ENCODE results near the gene ENOX1.

ENOX1 gene

DNA sequence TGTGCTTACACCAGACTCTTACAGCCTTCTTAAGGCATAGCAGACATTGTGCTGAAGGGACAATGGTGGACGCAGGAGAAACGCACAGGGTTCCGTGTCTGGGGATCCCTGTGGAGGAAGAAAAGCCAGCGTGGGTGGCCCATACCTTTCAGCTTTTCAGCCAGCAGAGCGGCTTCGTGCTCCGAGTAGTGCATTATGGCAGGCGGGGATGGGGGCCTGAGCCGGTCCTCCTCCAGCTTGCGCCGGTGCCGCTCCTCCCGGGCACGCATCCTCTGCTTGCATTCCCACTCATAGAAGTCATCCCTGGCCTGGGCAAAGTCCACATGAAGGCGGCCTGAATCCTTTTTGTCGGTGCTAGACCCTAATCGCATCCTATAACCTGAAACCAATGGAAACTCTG is 431.0 kb downstream of the ENOX1 start:
- TF ChIP-seq, protein P1, sequence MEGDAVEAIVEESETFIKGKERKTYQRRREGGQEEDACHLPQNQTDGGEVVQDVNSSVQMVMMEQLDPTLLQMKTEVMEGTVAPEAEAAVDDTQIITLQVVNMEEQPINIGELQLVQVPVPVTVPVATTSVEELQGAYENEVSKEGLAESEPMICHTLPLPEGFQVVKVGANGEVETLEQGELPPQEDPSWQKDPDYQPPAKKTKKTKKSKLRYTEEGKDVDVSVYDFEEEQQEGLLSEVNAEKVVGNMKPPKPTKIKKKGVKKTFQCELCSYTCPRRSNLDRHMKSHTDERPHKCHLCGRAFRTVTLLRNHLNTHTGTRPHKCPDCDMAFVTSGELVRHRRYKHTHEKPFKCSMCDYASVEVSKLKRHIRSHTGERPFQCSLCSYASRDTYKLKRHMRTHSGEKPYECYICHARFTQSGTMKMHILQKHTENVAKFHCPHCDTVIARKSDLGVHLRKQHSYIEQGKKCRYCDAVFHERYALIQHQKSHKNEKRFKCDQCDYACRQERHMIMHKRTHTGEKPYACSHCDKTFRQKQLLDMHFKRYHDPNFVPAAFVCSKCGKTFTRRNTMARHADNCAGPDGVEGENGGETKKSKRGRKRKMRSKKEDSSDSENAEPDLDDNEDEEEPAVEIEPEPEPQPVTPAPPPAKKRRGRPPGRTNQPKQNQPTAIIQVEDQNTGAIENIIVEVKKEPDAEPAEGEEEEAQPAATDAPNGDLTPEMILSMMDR (IDR thresholded peaks at IDR 0.05): no peak

DNA sequence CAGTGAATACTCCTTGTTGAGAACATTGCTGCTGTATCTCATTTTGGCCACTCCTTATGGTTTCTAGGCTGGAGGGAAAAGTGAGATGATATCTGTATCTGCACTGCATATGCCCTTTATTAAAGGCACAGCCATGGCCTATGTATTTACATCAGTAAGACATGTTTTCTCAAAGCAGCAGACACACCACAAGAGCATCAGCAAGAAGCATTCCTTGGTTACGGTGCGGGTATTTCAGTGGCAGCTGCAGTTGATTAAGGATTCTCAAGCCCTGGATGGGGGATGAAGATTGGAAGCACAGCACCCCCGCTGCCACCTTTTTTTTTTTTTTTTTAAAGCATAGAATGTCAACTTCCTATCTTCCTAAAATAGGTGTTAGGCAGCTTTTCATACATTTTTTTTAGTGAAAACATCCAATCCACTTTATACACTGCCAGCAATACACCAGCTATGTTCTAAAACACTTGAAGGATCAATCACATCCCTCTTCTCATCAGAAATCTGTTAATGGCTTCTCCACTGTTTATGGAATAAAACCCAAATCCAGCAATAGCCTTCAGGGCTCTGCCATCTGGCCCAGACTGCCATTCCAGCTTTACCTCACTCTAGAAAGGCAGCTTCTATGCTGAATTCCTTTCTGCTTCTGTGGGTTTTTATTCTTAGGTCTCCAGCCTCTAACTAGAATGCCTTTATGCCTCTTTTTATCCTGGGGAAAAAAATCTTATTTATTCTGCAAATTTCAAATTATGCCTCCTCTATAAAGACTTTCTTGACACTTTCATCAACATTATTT is 432.4 kb downstream of the ENOX1 start:
- TF ChIP-seq, protein P1 (IDR thresholded peaks at IDR 0.05): no peak

DNA sequence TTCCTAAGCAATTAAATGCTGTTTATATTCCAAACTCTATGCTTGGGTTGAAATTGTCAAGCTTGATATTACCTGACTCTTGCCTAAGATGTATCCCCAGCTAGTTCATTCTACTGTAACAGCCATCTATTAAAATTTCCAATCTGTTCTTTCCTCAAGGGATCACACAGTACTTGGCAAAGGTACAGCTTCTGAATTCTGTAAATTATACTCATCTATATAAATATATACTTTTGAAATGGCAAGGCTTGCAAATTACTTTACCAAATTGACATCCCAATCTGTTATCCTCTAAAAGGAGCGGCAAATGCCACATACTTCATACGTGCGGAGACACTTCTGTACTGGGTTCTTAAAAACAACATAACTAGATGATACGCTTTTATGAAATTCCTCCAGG is 433.1 kb downstream of the ENOX1 start:
- TF ChIP-seq, protein P1 (IDR thresholded peaks at IDR 0.05): no peak

DNA sequence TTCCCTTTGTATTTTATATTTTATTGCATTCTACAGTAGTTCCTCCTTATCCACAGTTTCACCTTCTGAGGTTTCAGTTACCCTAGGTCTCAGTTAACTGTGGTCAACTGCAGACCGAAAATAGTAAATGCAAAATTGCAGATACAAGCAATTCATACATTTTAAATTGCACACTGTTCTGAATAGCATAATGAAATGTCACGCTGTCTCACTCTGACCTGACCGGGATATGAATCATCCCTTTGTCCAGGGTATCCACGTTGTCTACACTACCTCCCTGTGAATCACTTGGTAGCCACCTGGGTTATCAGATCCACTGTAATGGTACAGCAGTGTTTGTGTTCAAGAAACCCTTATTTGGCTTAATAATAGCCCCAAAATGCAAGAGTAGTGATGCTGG is 438.4 kb downstream of the ENOX1 start:
- TF ChIP-seq, protein P1 (IDR thresholded peaks at IDR 0.05): no peak

DNA sequence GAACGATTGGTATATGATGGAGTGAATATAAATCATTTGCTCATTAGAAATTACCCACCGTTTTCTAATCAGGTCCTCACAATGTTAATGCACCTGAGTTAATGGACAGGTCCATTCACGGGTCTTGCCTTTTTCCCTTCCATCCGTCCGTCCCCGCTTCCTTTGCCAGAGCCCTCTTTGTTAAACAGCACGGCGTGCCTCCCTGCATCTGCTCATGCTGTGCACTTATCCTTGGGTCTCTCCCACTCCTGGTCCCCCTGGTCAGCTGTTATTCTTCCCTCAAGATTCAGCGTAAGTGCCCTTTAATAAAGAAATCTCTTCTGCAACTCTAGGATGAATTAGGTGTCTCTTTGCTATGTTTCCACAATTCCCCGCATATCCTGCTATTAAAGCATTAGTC is 438.9 kb downstream of the ENOX1 start:
- TF ChIP-seq, protein P1 (IDR thresholded peaks at IDR 0.05): no peak

DNA sequence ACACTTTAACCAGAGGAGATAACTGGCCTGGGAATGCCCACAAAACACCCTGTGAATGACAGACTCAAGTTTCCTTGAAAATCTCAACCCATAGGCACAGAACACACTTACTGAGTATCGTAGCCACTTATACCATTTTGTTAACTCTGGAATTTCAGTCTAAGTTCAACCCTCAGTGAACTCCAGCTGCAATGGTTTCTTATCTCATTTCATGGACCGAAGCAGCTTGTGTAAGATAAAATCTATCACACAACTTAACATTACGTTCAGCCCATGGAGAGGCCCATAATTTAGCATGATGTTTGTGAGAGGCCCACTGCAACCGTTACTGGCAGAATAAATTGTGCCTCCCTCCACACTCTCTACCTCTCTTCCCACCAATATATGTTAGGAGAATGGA is 440.3 kb downstream of the ENOX1 start:
- TF ChIP-seq, protein P1 (IDR thresholded peaks at IDR 0.05): no peak

DNA sequence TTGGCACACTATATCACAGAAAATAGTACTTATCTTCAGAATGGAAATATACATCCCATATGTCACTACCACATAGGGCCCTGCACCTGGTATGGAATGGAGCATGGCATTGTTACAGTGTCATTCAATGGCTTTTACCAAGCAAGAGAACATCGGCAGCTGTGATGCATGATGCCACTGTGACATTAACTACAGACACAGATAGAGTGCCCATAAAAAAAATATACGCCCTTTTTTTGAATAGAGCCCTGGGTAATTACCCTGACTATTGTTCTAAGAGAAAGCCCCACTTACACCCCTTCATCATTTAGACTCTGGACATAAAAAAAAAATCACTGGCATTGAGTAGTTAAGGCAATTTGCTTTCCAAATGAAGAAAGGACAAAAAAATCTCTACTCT is 443.1 kb downstream of the ENOX1 start:
- TF ChIP-seq, protein P1 (IDR thresholded peaks at IDR 0.05): no peak

Measured in LNCAP (cell line).